Measurements from ENCODE around the gene CHST11.

DNA sequence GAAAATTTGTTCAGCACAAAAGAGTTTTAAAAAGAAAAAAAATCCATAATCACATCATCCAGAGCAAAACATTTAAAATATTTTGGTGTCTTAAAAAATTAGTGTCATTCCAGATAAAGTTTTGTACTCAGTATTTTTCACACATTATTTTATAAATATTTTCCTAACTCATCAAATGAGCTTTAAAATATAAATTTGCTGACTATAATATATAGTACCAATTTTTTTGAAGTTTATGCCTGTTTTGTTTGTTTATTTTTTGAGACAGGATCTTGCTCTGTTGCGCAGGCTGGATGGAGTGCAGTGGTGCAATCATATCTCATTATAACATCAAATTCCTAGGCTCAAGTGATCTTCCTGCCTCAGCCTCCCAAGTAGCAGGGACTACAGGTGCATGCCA lies 337.2 kb downstream of the CHST11 start:
- no peak for TF ChIP-seq CTCF (IDR thresholded peaks at IDR 0.05)
- TF ChIP-seq POLR2A (IDR thresholded peaks at IDR 0.05), result no peak

Data from sigmoid colon (tissue), 3 donors.